ENCODE measurements around the gene C11orf54.
"Not testable (repeated sequence)": the region's sequence is repeated elsewhere in the genome, so short reads cannot be mapped to it uniquely, and the experiment has no call there.

C11orf54 gene

DNA sequence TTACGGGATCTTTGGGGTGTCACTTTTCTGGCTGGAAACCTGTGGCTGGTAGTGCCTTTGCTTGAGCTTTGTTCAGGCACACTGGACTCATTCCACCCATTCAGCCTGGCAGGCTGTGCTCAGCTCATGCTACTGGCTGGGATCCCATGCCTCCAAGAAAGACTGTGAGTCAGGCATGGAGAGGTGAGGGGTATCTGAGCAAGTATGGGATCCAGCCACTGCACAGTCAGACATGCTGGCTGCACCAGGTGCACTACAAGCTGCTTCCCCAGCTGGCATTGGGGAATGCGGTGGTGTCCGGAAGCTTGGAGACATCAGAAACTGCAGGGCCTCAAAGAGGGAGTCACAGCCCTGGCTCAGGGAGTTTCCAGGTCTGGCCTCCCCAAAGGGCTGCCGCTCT is 30.7 kb downstream of the C11orf54 start:
- Histone ChIP-seq H3K9ac (ENCODE audit: low read length) (no peak overlapping the region), H3K4me3 (ENCODE audit: low read length) (no peak overlapping the region), H3K9me3 (ENCODE audit: control insufficient read depth, low read depth, low read length) (no peaks in the 10 kb centered on the region), H3K36me3 (ENCODE audit: control insufficient read depth, low read depth, low read length) (no peaks in the 10 kb centered on the region), H3K4me1 (ENCODE audit: control insufficient read depth, low read depth, low read length) (no peaks in the 10 kb centered on the region), H3K27me3 (ENCODE audit: control insufficient read depth, insufficient read depth, low read length) (no peaks in the 10 kb centered on the region), H3K27ac (ENCODE audit: low read length) (no peak overlapping the region)

DNA sequence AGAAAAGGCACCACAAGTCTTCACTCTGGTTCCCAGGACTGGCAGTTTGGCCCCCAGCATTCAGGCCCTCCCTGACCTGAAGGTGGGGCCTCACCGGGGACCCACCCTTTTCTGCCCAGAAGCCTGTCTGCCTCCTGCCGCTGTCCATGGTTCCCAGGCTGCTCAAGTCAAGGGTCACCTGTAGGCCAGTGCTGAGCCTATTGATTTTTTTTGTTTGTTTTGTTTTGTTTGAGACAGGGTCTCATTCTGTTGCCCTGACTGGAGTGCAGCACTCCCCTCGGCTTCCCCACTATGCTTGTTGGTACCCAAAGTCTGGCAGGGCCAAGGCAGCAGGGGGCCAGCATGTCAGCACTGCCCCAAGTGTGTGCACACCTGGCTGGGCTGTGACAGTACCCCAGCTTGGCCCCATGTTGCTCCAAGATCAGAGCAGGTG is 31.6 kb downstream of the C11orf54 start:
- Histone ChIP-seq H3K4me3 (ENCODE audit: low read length) (no peak overlapping the region), H3K27me3 (ENCODE audit: control insufficient read depth, insufficient read depth, low read length) (no peaks in the 10 kb centered on the region), H3K9me3 (ENCODE audit: control insufficient read depth, low read depth, low read length) (no peaks in the 10 kb centered on the region), H3K36me3 (ENCODE audit: control insufficient read depth, low read depth, low read length) (no peaks in the 10 kb centered on the region), H3K4me1 (ENCODE audit: control insufficient read depth, low read depth, low read length) (no peaks in the 10 kb centered on the region), H3K27ac (ENCODE audit: low read length) (no peak overlapping the region), H3K9ac (ENCODE audit: low read length) (no peak overlapping the region)

DNA sequence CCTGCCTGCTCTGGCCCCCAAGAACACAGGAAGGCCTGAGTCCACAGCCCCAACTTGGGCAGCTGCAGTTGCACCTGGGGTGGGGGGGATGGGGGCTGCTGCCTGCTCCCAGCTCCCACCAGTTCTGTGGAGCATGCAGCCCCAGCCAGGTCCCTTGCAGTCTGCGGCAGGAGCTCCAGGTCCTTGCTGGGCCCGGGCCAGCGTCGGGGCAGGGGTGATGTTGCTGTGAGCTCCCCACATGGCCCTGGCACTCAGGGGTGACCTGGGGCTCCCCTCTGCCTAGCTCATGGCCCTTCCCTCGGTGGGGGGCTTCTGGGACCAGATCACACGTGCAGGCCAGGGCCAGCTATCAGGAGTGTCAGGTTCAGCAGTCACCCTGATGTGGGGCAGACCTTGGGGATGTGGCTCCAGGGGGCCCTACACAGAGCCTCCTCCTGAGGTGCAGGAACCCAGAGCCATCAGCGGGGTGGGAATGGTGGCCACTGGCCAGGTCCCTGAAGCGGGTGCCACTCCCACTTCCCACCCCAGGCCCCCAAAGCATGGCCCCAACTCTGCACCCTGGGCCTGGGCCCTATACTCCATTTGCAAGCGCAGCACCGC is 32.2 kb downstream of the C11orf54 start:
- Histone ChIP-seq H3K27ac (ENCODE audit: low read length) (no peak overlapping the region), H3K4me1 (ENCODE audit: control insufficient read depth, low read depth, low read length) (no peaks in the 10 kb centered on the region), H3K4me3 (ENCODE audit: low read length) (no peak overlapping the region), H3K9me3 (ENCODE audit: control insufficient read depth, low read depth, low read length) (no peaks in the 10 kb centered on the region), H3K27me3 (ENCODE audit: control insufficient read depth, insufficient read depth, low read length) (no peaks in the 10 kb centered on the region), H3K9ac (ENCODE audit: low read length) (no peak overlapping the region), H3K36me3 (ENCODE audit: control insufficient read depth, low read depth, low read length) (no peaks in the 10 kb centered on the region)

DNA sequence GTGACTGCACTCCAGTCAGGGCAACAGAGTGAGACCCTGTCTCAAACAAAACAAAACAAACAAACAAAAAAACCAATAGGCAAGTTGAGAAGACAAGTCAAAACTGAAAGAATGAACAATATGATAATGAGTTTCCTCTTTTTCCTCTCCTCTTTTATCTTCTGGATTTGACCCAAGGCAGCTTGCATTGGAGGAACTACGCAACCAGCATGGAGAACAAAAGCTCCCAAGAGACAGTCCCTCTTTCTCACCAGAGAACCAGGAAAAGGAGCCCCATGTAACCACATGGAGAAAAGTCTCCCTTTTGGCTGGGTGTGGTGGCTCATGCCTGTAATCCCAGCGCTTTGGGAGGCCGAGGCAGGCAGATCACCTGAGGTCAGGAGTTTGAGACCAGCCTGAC is 33.1 kb downstream of the C11orf54 start:
- not testable (repeated sequence) for H3K27me3 ChIP-seq (ENCODE audit: control insufficient read depth, insufficient read depth, low read length); H3K9me3 ChIP-seq (ENCODE audit: control insufficient read depth, low read depth, low read length); H3K4me1 ChIP-seq (ENCODE audit: control insufficient read depth, low read depth, low read length); H3K36me3 ChIP-seq (ENCODE audit: control insufficient read depth, low read depth, low read length); H3K9ac ChIP-seq (ENCODE audit: low read length); H3K4me3 ChIP-seq (ENCODE audit: low read length); H3K27ac ChIP-seq (ENCODE audit: low read length)

DNA sequence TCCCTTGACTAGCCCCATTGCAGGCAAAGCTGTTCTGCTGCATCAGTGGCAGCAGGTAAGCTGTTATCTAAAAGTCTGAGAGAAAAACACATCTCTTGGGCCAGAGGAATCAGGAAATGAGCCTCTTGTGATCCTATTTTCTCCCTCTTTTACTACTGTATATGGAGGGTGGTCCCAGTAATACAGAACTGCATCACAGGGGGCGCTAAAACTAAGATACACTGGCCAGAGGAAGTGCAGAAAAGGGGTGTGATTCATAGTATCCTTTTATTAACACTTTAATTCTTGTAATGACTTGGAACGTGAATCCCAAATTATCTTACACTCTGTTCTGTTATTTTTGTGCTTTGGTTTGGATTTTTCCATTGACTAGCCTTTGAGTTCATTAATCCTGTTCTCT is 33.8 kb downstream of the C11orf54 start:
- no peak overlapping the region for H3K27ac ChIP-seq (ENCODE audit: low read length)
- H3K36me3 ChIP-seq (ENCODE audit: control insufficient read depth, low read depth, low read length): no peaks in the 10 kb centered on the region
- no peaks in the 10 kb centered on the region for H3K4me1 ChIP-seq (ENCODE audit: control insufficient read depth, low read depth, low read length)
- H3K9me3 ChIP-seq (ENCODE audit: control insufficient read depth, low read depth, low read length): no peaks in the 10 kb centered on the region
- no peak overlapping the region for H3K4me3 ChIP-seq (ENCODE audit: low read length)
- no peaks in the 10 kb centered on the region for H3K27me3 ChIP-seq (ENCODE audit: control insufficient read depth, insufficient read depth, low read length)
- H3K9ac ChIP-seq (ENCODE audit: low read length): no peak overlapping the region

DNA sequence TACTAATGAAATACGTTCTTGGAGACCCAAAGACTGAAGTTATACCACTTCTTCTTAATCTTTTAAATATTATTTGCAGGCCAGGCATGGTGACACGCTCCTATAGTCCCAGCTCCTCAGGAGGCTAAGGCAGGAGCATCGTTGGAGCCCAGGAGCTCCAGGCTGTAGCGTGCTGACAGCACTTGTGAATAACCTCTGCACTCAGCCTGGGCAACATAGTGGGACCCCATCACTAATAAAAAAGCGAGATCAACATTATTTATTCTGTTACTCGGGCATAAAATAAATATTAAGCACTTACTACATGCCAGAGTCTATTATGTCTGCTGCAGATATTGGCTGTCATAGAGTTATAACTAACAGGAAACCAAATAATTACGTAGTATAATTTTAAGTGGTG is 41.9 kb downstream of the C11orf54 start:
- H3K4me3 ChIP-seq (ENCODE audit: low read length): peak overlapping the region; percentile 99
- peaks cover 5% of the 10 kb centered on the region for H3K4me1 ChIP-seq (ENCODE audit: control insufficient read depth, low read depth, low read length)
- H3K9ac ChIP-seq (ENCODE audit: low read length): peak overlapping the region; percentile 99
- no peaks in the 10 kb centered on the region for H3K27me3 ChIP-seq (ENCODE audit: control insufficient read depth, insufficient read depth, low read length)
- H3K27ac ChIP-seq (ENCODE audit: low read length): no peak overlapping the region
- no peaks in the 10 kb centered on the region for H3K9me3 ChIP-seq (ENCODE audit: control insufficient read depth, low read depth, low read length)
- peaks cover 19% of the 10 kb centered on the region for H3K36me3 ChIP-seq (ENCODE audit: control insufficient read depth, low read depth, low read length)

DNA sequence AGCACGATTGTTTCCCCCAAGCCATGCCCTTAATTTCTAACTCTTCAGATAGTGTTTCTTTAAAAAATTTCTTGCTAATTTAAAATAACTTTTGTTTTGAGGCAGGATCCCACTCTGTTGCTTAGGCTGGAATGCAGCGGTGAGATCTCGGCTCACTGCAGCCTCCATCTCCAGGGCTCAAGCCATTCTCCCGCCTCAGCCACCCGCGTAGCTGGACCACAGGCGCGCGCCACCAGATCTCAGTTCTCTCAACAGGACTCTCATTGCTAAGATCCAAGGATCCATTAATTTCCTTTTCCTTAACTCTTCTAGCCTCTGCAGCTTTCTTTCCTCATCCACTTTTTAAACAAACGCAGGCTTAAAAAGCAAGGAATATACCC is 42.3 kb downstream of the C11orf54 start:
- H3K27ac ChIP-seq (ENCODE audit: low read length): peak overlapping the region; percentile 62
- peaks cover 20% of the 10 kb centered on the region for H3K36me3 ChIP-seq (ENCODE audit: control insufficient read depth, low read depth, low read length)
- peak overlapping the region; percentile 99 for H3K4me3 ChIP-seq (ENCODE audit: low read length)

DNA sequence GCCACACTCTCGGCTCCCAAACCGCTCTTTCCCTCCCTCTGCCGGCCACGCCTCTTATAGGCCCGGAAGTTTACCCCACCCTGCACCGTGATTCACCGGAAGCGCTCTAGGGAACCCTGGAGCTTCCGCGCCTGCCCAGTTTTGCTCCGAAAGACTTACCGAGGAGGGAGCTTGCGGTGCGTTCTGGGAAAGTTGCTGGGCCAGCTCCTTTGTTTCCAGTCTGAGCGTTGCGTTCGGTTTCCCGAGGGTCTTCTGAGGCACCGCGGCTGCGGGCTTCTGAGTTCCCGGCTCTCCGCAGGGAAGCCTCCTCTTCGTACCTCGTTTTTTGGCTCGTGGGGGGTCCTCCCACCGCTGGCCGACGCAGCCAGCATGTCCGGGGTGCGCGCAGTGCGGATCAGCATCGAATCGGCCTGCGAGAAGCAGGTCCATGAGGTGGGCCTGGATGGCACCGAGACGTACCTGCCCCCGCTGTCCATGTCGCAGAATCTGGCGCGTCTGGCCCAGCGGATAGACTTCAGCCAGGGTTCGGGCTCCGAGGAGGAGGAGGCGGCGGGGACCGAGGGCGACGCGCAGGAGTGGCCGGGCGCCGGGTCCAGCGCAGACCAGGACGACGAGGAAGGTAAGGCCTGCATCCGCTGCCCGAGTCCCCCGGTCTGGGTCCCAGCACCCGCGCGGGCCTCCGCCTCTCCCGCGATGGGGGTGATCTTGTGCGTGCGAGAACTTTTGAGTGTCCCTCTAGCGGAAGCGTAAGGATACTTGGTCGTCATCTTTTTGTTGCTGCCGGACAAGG is 42.9 kb downstream of the C11orf54 start, which contains the start of gene MED17:
Gene MED17, plus strand, starts transcription at position 138 of the 790 bp plus-strand sequence. Its CDS starts 232 bp downstream, at position 370.
- H3K4me3 ChIP-seq (ENCODE audit: low read length): peak within 1 kb of the TSS; percentile 99
- H3K36me3 ChIP-seq (ENCODE audit: control insufficient read depth, low read depth, low read length): peaks cover 26% of the 10 kb centered on the region
- H3K9ac ChIP-seq (ENCODE audit: low read length): peak within 1 kb of the TSS; percentile 99
- no peaks in the 10 kb centered on the region for H3K9me3 ChIP-seq (ENCODE audit: control insufficient read depth, low read depth, low read length)
- no peaks in the 10 kb centered on the region for H3K27me3 ChIP-seq (ENCODE audit: control insufficient read depth, insufficient read depth, low read length)
- peak within 1 kb of the TSS; percentile 90 for H3K27ac ChIP-seq (ENCODE audit: low read length)
- H3K4me1 ChIP-seq (ENCODE audit: control insufficient read depth, low read depth, low read length): peaks cover 5% of the 10 kb centered on the region

More for the DNA sequence above, 42.3 kb downstream of the C11orf54 start:
- H3K9ac ChIP-seq (ENCODE audit: low read length): peak overlapping the region; percentile 99
- H3K4me1 ChIP-seq (ENCODE audit: control insufficient read depth, low read depth, low read length): peaks cover 5% of the 10 kb centered on the region
- no peaks in the 10 kb centered on the region for H3K9me3 ChIP-seq (ENCODE audit: control insufficient read depth, low read depth, low read length)
- H3K27me3 ChIP-seq (ENCODE audit: control insufficient read depth, insufficient read depth, low read length): no peaks in the 10 kb centered on the region

DNA sequence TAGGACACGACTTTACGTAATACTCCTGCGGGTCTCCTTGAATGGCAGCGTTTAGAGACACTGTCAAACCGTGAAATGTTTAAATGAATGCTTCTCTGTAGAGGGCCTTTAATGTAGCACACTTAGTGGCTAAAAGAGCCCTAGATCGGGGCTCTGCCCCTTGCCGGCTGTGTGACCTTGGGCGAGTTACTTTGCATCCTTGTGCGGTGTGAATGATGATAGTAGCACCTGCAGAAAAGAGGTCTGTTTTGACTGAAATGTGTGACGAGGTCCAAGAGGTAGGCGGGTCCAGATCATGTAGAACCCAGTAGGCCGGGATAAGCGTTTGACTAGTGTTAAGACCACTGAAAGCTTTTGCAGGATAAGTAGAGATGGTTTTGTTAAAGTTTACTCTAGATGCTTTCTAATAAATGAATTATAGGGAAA is 43.5 kb downstream of the C11orf54 start:
- H3K27me3 ChIP-seq (ENCODE audit: control insufficient read depth, insufficient read depth, low read length): no peaks in the 10 kb centered on the region
- peak overlapping the region; percentile 90 for H3K27ac ChIP-seq (ENCODE audit: low read length)
- H3K36me3 ChIP-seq (ENCODE audit: control insufficient read depth, low read depth, low read length): peaks cover 32% of the 10 kb centered on the region
- peak overlapping the region; percentile 99 for H3K4me3 ChIP-seq (ENCODE audit: low read length)
- H3K4me1 ChIP-seq (ENCODE audit: control insufficient read depth, low read depth, low read length): peaks cover 5% of the 10 kb centered on the region
- no peaks in the 10 kb centered on the region for H3K9me3 ChIP-seq (ENCODE audit: control insufficient read depth, low read depth, low read length)
- peak overlapping the region; percentile 99 for H3K9ac ChIP-seq (ENCODE audit: low read length)

DNA sequence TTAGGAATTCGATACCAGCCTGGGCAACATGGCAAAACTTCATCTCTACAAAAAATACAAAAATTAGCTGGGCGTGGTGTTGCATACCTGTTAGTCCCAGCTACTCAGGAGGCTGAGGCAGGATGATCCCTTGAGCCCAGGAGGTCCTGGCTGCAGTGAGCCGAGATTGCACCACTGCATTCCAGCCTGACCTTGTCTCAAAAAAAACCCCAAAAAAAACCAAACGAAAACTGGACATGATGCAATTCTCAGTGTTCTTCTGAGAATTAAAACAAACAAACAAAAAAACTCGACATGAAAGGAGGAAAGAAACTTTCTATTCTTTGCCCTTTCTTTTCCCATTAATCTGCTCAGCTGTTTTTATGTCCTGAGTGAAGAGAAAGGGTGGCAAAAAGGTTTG is 50.0 kb downstream of the C11orf54 start:
- Histone ChIP-seq H3K27ac (ENCODE audit: low read length) (no peak overlapping the region), H3K4me3 (ENCODE audit: low read length) (no peak overlapping the region), H3K27me3 (ENCODE audit: control insufficient read depth, insufficient read depth, low read length) (no peaks in the 10 kb centered on the region), H3K36me3 (ENCODE audit: control insufficient read depth, low read depth, low read length) (peaks cover 93% of the 10 kb centered on the region), H3K4me1 (ENCODE audit: control insufficient read depth, low read depth, low read length) (no peaks in the 10 kb centered on the region), H3K9ac (ENCODE audit: low read length) (no peak overlapping the region), H3K9me3 (ENCODE audit: control insufficient read depth, low read depth, low read length) (no peaks in the 10 kb centered on the region)

DNA sequence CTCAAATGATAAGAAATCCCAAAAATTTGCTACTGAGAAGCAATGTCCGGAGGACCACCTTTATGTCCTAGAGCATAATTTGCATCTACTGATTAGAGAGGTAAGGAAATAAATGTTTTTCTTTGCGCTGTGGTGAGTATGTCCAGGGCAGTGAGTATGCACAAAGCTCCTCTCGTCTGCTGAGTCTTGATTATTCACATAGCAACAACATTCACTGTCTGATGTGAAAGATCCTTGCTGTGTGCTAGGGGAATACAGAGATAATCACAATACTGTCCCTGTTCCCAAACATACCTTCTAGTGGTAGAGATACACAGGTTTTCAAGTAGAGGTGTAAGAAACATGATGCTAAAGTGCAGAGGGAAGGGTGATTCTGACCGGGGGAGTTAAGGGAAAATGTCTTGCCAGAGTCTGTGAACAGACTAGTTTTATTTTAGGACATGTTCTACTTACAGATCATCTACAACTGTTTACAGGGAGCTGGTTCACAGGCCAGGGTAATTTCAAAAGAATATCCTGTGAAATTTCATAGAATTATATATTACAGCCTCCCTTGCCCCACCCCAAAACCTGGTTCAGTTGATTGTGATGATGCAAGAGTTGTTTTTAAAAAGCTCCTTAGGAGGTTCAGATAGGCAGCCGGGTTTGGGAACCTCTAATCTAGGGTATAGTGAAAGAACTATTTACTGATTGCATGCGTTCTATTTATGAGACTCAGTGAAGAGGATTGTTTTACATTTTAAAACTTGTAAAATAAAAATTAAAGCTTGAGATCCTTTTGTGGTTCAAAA is 55.2 kb downstream of the C11orf54 start:
- H3K9ac ChIP-seq (ENCODE audit: low read length): no peak overlapping the region
- no peak overlapping the region for H3K27ac ChIP-seq (ENCODE audit: low read length)
- no peak overlapping the region for H3K4me3 ChIP-seq (ENCODE audit: low read length)
- no peaks in the 10 kb centered on the region for H3K27me3 ChIP-seq (ENCODE audit: control insufficient read depth, insufficient read depth, low read length)
- H3K9me3 ChIP-seq (ENCODE audit: control insufficient read depth, low read depth, low read length): no peaks in the 10 kb centered on the region
- no peaks in the 10 kb centered on the region for H3K4me1 ChIP-seq (ENCODE audit: control insufficient read depth, low read depth, low read length)
- peaks cover 95% of the 10 kb centered on the region for H3K36me3 ChIP-seq (ENCODE audit: control insufficient read depth, low read depth, low read length)

Data from iPS-18a (cell line).